HS-5 (cell line): ENCODE results near the gene COL5A1.

Experiments
- DNase-seq: peaks from one replicate; pipeline ENCODE4 v3.0.0-alpha.2; 2012; ENCODE audit warnings: low read depth

Gene COL5A1

GRCh38 chr9:134641173-134641989 lies at the start of gene COL5A1:
COL5A1 (plus strand) TSS chr9:134641803; CDS start chr9:134642188, 385 bp downstream.
- DNase-seq, result peak; percentile 64

DNA sequence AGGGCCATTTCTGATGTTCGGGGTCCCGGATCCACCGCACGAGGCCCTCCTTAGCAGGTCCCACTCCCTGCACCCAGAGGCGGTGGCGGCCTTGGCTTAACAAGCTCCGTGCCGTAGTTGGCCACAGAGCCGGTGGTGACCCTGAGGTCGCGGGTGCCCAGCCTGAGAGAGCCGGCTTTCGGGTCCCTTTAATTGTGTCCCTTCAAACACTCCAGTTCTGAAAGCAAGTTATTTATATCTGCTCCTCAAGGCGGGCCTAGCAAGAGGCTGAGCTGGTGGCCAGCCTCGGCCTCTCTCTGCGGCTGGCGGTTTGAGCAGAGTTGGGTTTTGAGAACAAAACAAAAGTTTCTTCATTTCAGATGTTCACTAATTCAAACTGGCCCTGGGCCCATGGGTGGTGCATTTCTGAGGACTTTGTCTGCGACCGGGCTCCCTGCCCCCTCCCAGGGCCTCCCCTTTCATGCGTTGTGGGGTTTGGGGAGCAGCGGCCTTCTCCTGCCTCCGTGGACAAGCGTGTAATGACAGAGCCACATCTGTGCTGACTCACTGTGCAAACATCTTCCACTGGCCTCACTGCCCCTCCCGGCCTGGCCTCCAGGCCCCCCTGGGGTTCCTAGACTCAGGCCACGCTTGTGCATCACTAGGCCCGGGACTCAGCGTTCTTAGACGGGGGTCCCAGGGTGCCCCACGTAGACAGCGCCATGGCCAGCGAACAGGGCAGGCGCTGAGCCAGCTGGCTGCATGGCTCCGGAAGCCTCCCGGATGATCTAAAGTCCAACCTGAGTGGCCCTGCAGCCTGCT lies 49.4 kb upstream of the COL5A1 start:
- DNase-seq, result peak; percentile 47

GRCh38 chr9:134592819-134593200 lies 48.8 kb upstream of the COL5A1 start:
- no peak for DNase-seq

DNA sequence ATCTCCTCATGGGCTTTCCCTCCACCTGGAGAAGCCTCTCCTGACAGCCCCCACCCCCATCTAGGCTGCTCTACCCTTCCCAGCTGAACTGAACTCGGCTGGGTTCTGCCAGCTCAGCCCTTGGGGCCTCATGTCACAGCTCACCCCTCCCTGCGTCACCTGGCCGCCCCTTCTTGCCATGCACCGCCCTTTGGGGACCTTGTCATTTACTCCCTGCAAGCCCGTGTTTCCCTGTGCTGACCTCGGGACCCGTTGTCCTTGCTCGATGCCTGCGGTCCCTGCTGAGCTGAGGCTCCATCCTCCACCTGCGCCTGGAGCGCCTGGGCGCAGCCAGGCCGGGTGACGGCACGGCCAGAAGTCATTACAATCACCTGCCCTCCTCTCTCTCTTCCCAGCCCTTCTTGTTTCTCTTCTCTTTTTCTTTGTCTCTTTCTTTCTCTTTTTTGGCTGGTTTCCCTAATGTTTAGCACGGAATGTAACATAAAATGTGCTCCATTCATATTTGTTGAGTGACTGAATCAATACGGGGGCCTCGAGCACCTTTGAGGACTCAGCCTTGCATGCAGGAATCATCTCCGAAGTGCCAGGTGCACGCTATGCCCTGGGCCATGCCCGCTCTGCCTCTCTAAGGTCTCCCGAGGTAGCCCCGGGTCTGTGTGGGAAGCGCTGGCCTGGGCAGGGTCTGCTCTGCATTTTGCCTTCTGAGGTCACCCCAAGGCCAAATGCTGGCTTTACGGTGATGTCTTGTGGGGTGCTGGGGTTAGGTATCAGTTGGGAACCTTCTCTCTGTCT lies 48.1 kb upstream of the COL5A1 start:
- DNase-seq, result no peak

GRCh38 chr9:134594078-134594941 lies 47.3 kb upstream of the COL5A1 start:
- DNase-seq, result no peak

- no peak for DNase-seq
These were observed 46.6 kb upstream of the COL5A1 start for GRCh38 chr9:134595014-134595413.

- no peak for DNase-seq
These were observed 44.3 kb upstream of the COL5A1 start for GRCh38 chr9:134597041-134597913.

DNA sequence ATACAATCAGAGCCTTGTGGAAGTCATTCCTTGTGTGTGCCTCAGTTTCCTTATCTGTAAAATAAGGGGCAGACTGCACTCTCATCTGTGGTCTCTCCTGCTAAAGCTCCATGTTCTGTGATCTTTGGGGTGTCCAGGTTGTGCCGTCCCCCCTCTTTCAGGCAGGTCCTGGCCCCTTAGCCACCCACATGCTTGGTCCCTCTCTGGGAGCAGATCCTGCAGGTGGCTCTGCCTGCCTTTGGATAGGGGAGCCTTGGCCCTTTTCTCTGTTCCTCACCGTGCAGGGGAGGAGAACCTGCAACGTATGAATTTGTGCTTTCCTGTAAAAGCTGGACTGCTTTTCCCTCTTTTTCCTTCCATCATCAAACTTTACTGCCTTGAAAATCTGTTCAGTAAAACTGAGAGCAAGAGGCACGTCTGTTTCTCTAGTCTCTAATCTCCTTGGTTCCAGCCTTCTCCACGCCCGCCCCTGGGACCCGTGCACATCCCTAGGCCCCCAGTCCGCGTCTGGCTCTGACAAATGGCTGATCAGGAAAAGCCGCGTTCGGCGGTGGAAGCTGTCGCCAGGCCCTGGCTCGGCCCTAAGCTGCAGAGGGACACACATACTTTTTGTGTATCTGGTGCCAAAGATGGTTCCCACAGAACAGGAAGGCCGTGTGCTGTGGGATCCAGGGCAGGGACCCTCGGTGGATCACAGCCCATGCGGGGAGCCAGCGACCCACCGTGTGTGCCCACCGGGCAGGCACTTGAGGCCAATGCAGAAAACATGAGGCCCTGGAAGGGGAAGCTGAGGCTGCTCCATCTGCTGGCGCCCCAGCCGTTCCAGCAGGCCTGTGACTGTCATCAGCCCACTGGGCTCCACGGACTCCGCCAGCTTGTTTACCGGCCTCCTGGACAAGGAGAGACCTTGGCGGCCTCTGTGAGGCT lies 43.4 kb upstream of the COL5A1 start:
- DNase-seq, result no peak

- DNase-seq, result no peak
These were observed 42.7 kb upstream of the COL5A1 start for GRCh38 chr9:134598884-134599245.

DNA sequence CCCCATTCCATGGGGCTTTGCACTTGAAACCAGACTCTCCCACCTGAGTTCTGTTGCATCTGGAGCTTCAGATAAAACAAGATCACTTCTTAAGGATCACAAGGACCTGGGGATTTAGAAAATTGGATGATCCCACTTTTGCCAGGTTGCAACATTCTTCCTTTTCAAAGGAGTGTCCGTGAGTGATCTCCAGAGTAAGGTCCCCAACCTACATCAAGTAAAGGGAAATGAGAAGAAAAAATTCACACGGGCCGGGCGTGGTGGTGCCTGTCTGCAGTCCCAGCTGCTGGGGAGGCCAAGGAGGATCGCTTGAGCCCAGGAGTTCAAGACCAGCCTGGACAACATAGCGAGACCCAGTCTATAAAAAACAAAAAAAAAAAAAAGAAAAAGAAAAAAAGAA lies 41.2 kb upstream of the COL5A1 start:
- DNase-seq, result no peak

DNA sequence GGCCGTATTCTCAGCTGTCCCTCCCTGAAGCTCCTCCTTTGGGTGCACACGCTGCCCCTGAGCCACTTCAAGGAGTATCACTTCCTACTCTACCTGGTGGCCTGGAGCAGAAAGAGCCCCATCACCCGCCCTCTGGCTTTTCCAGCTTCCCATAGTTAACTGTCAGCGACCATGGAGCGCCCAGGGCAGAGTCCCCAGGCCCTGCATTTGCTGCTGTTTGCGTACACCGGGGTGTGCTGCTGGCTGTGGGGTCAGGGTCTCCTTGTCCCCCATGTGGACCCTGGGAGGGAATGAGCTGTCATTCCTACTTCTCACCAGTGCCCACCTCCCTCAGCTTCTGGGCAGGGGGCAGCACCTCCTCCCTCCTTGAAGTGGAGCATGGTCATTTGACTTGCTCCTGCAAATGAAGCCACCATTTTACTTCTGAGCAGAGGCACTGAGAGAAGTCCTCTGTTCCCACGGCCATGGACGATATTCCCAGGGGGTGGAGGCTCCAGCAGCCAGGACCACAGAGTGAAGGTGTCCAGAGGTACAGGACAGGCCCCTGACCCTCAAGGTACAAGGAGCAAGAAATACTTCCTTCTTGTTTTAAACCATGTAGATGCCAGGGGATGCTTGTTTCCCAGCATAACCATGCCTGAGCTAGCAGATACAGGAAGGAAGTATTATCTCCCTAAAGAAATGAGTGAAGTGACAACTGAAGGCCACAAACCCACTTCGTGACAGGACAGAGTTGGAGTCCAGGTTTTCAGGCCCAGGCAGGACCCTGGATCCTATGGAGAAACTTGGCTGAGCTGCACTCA lies 40.6 kb upstream of the COL5A1 start:
- no peak for DNase-seq

DNA sequence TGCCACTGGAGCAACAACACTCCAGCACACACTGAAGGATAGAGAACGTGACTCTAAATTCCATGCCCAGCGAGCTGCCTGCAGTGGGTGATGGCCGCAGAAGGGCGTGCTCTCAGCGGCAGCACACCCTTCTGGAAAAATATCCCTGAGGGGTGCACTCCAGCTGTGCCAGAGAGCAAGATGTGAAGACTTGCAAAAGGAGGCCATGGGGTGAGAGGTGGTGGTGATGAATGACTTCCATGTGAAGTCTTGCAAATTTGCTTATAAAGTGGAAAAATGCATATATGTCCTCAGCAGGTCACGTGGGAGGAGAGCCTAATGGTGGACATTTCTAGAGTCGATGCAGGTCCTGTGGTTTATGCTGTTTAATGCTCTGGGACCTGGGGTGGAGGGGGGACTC lies 39.8 kb upstream of the COL5A1 start:
- no peak for DNase-seq

DNA sequence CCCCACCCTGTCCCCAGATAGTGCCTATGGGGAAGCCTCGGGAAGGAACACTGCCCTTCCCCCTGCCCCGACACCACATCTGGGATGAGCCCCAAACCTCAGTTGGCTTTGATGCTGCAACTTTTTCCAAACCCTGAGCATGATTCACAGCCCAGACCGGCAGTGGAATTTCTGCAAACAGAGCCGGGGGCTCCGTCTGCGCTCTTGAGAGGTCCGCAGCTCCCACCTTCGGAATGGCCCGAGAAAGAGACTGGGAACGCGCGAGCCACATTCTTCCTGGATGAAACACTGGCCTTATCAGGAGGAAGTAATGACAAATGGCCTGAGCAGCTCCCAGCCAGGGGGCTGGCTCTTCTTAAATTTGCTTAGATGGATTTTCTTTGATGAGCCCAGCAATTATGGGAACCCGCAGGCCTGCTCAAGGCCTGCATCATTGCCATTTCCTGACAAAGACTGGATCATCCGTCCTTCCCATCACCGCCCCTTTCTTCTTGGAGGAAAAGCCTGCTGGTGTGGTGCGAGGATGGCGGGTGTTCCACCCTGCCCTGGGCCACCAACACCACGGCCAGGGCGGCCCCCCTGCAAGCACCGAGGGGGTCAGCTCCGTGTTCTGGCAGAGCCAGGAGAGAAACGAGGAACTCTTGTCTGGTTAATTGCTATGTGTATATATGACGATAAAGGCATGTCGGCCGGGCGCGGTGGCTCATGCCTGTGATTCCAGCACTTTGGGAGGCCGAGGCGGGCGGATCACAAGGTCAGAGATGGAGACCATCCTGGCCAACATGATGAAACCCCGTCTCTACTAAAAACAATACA lies 38.8 kb upstream of the COL5A1 start:
- DNase-seq, result peak; percentile 98

DNA sequence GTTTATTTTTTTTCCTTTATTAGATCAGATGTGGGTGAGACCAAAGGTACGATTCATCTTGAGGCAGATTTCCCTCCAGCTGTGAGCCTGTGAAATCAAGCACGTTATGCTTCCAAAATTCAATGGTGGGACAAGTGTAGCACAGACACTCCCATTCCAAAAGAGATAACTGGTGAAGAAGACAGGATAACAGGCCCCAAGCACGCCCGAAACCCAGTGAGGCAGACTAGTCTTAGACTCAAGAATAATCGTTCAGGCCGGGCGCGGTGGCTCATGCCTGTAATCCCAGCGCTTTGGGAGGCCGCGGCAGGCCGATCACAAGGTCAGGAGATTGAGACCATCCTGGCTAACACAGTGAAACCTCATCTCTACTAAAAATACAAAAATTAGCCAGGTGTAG lies 36.8 kb upstream of the COL5A1 start:
- no peak for DNase-seq

GRCh38 chr9:134605351-134605965 lies 36.1 kb upstream of the COL5A1 start:
- no peak for DNase-seq

DNA sequence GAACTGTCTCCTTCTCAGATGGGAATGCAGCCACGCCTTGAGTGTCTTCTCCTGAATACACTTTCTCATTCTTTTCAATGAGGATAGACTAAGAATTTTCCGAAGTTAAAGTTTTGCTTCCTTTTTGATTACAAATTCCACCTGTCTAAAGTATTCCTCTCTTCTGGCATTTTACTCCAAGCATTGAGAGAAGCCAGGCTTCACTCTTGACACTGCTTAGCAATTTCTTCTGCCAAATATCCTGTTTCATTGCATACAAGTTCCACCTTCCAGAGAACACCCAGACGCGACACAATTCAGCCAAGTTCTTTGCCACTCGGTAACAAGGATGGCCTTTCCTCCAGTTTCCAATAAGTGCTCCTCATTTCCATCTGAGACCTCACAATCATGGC lies 35.6 kb upstream of the COL5A1 start:
- no peak for DNase-seq
